Liver (tissue), 3 donors: ENCODE measurements around the gene RPL35.

ENCODE experiments used
- CTCF ChIP-seq: fragments of 150-350 bp; IDR thresholded peaks from 2 replicates; pipeline ENCODE4 v1.5.1; 2017; ENCODE audit warnings: improper control_type of control experiment, low read depth, low read length; ENCODE audit not compliant: missing input control
- NR2F2 ChIP-seq: IDR thresholded peaks from 2 replicates; pipeline ENCODE4 v1.6.1; 2016; ENCODE audit warnings: antibody characterized with exemption
- SP1 ChIP-seq: IDR thresholded peaks from 2 replicates; pipeline ENCODE4 v1.6.1; 2018; ENCODE audit warnings: antibody characterized with exemption, mild to moderate bottlenecking
- TAF1 ChIP-seq: conservative IDR thresholded peaks from 2 replicates; pipeline ENCODE4 v1.6.1; 2016; ENCODE audit warnings: antibody characterized with exemption, mild to moderate bottlenecking
- donor health status: healthy.
- donor health status: healthy.

- TF ChIP-seq TAF1 = no peak
- no peak for TF ChIP-seq CTCF
- no peak for TF ChIP-seq SP1
- TF ChIP-seq NR2F2 = no peak
Measured at GRCh38 chr9:124841075-124841821, 20.5 kb downstream of the RPL35 start.
